GM18907 (cell line): Measurements from ENCODE around the gene CRIM1.

Source experiments
- ATAC-seq: cut with Tn5 transposase; IDR thresholded peaks from one replicate; pipeline ENCODE4 v1.9.1; 2021; ENCODE audit warnings: mild to moderate bottlenecking, moderate library complexity; ENCODE audit not compliant: unreplicated experiment

The CRIM1 gene

DNA sequence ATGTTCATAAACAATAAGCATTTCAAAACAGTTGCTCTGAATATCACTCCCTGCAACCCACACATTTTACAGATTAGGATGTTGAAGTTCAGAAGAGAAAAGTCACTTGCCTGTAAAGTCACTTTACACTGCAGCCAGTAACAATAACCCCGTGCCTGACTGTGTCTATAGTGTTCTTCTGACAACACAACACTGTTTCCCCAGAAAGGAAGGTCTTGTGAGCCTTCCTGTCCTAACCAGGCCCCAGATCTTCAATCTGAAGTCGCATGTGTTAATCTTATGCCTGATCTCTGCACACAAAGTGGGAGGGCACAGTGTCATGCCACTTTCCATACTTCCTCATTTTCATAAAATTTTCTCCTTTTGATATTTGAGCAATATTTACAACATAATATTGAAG is 122.2 kb downstream of the CRIM1 start:
- no peak for ATAC-seq

DNA sequence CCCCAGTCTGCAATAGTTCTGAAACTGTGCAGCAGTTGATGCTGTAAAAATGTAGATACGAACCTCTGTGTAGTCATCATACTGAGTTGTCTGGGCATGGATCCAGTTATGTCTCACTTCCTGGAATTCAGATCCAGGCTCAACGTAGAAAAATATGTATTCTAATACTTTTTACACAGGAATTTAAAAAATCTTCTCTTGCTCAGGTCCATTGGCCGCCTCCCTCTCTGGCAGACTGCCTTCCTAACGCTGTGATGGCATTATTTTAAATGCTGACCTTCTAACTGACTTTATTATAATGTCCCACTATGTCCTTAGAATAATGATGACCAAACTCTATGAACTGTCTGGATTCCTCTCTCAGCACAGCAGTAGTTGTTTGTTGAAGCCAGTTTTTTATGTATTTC is 122.8 kb downstream of the CRIM1 start:
- no peak for ATAC-seq

DNA sequence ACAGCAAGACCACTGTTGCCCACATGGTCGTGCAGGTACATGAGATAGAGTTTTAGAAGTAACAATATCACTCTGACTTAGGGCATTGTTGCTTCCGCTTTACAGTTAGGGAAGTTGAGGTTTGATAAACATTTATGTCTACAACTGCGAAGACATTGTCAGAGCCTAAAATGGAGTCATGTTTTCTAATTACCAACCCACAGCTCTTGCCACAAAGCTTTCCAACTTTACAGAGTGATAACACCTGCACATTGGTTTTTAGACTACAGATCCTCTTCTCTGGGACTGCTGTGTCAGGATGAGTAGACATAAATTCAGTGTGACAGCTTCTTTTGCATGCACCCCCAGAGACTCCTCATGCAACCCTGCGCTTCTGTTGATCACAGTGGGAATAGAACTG is 123.4 kb downstream of the CRIM1 start:
- no peak for ATAC-seq

DNA sequence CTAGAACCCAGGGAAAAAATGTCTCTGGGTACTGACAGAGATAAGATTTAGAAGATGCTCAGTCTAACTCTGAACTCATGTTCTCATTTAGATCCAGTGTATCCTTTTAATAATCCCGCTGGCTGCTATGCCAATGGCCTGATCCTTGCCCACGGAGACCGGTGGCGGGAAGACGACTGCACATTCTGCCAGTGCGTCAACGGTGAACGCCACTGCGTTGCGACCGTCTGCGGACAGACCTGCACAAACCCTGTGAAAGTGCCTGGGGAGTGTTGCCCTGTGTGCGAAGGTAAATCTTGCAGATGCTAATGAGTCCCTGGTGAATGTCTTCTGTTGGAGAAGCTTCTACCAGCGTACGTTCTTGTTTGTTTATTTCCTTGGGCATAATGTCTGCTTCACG is 123.8 kb downstream of the CRIM1 start:
- no peak for ATAC-seq

DNA sequence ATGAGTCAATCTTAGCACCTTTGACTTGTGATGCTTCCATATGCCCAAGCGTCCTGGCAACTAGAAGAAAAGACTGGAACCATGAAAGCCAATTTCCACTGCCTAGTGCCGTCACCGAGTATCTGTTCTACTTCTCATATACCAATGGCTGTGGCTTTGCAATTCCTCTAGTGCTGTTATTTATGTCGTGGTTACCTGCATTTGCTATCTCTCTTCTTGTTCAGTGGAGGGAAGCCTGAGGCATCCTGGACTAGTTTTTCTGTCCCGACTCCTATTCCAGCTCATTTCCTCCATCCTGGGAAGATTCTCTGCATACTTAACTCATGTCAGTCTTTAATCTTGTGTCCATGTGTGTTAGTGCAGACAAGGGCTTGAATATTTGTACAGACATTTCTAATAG is 124.5 kb downstream of the CRIM1 start:
- no peak for ATAC-seq

DNA sequence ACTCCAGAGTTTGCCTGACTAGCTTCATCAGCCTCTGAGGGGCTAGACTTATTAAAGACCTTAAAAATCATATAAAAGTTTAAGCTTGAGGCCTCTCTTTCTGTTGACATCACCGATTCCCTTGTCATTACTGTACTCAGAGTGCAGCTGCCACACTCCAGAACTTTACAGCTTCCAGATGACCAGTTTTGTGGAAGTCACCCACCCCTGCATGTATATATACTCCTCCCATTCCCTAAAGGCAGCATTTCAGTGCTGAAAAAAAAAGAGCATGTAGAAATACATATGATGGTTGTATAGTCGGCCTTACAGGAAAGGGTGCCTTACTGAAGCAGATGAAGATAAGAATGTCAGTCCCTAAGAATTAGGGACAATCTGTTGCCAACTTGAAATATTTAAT is 125.1 kb downstream of the CRIM1 start:
- ATAC-seq: no peak

DNA sequence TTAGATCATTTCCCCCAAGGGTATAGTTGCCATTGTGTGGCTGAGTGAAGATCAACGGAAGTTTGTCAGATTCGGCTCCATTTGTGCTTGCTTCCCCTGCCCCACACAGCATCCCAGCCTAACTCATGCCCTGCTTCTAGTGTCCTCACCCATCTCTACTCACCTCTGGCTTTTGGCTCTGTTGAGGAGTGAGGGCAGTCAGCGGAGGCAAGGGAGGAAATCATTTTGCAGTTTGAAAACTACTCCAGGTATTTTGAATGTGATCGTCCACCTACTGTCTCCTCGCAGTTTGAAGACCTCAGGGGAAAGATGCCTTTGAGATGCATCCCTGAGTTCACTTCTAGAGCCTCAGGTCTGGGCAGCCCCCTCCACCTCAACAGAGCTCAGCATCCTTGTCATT is 126.1 kb downstream of the CRIM1 start:
- no peak for ATAC-seq

DNA sequence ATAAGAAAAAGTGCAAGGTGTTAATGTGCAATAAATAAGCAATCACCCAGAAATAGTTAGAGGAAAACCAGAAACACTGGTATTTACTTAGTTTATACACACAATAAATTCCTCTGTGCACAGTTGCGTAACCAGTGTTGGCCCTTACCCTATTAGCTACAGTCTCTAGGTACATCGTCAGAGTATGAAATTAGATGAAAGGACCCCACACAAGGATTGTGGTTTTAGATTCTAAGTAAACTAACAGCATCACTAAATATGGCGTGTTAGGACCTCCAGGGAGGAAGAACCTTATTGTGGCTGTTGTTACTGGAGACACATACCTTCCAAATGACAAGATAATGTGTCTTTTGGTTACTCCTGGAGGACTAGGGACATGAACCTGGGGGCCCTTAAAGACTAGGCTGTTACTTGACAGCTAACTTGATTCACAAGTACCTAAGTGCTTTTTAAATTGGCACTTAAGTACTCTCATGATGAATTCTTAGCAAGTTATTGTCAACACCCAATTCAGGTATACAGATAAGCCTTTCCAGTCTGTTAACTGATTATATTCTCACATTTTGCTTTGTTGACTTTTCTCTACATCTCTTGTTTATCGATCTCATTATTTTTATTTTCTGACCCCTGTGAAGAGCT is 127.1 kb downstream of the CRIM1 start:
- no peak for ATAC-seq

DNA sequence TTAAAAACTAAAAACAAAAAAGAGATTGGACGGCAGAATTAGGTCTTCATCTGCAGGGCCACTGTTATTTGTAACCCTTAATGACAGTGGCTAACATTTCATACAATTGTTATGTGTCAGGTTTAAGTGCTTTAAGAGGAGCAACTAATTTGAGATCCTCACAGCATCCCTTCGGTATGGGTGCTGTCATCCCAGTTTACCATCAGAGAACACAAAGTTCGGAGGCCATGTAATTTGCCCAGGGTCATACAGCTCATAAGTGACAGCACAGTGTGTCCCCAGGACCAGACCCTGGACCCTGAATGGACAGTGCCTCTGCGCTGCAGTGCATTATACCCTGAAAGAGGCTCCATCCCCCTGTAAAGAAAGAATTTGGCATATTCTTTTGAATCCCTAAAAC is 127.7 kb downstream of the CRIM1 start:
- no peak for ATAC-seq

DNA sequence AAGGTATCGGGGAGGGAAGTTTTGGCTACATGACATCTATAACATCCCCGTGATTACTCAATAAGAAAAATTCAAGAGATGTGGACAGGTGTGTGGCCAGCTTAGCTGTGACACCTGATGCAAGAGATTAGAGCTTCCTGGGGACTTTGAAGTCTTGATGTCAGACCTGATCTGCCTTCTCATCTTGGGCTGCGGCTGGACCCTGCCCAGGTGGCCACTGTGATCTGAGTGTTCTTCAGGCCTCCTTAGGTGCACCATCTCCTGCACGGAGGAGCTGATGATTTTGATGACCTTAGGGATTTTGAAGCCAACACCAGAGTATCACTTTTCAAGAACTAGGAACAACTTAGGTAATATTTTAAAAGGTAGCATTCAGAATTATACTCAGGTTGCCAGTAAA is 128.9 kb downstream of the CRIM1 start:
- ATAC-seq: no peak

DNA sequence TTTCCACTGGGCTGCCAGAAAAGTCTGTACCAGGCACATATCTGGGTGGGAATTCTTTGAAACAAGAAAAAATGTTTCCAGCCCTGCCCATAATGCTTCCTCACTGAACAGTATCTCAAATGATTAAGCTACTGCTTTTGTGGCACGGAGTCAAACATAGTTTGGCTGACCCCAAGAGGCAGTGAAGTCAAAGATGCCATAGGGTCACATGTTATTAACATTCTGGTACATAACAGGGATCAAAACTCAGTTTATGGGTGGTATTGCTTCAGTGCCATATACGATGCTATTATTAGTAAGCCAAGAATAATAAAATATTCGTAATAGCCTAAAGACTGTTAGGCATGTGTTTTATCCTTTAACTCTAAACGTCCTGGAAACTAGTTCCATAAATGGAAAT is 129.9 kb downstream of the CRIM1 start:
- no peak for ATAC-seq

DNA sequence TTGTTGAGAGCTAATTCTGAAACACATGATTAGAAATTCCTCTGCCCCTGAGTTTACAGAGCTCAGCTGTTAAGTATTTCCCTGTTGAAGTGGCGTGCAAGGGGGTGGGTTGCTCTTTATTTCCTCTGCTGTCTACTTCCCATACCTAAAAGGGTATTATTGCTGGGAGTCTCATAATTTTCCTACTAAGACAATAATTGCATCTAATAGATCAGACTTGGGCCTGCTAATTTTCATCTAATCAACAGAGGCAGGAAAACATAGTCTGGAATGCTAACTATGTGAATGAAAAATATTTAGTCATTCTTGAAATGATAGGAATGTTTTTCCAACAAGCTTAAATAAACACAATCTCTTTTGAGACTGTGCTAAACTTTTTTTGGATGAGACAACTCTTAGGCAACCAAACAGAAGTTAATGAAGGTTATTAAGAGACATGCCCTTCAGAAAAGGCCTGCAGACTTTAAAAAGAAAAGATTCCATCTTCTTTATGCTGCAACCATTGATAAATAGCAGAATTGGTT is 131.0 kb downstream of the CRIM1 start:
- no peak for ATAC-seq

DNA sequence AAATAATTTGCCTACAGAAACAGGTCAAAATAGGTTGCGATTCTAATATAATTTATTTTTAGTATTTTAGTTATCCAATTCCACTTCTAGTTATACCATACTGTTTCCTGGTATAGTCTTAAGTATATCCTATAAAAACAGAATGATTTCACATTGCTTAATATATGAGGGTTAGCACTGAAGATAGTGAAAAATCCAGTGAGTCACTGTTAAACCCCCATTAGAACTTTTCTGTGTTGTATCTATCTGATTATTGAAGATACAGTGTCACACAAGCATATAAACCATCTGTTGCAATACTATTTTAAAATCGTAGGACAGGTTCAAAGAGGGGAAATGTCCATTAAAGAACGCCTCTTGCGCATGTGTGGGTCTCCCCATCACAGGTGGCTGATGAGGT is 132.4 kb downstream of the CRIM1 start:
- ATAC-seq: no peak

DNA sequence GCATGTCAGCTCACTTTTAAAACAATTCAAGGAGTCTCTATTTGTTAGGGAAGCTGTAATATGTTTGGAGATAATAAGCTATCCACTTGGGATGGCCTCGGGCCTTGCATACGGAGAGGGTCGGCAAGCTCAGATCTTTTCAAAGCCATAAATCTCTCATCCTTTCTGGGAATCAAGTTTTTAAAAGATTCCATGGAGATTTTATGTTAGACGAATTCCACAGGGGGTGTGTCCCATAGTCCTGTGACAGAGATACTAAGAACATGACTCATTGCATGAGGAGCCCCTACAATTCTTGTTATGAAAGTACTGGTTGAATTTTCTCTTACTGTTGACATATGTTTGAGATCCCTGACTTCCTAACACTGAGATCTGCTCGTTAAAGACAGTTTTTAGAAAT is 133.7 kb downstream of the CRIM1 start:
- ATAC-seq: no peak

DNA sequence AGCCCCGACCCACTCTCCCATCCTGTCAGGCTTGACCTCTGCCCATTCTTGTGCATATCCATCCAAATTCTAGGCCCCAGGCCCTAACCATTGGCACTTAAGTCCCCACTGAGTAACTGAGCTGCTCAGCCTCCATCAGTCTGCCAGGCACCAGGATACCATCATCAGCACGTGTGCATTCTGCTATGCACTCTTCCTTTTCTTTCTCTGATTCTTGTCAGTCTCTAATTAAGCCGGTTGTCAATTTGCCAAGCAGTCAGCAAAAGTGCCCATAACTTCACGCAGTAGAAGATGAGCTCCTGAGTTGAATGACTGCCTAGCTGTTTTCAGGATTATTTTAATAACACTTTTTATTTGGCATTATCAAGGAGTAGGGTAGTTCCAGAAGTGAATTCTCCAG is 135.2 kb downstream of the CRIM1 start:
- ATAC-seq: no peak

DNA sequence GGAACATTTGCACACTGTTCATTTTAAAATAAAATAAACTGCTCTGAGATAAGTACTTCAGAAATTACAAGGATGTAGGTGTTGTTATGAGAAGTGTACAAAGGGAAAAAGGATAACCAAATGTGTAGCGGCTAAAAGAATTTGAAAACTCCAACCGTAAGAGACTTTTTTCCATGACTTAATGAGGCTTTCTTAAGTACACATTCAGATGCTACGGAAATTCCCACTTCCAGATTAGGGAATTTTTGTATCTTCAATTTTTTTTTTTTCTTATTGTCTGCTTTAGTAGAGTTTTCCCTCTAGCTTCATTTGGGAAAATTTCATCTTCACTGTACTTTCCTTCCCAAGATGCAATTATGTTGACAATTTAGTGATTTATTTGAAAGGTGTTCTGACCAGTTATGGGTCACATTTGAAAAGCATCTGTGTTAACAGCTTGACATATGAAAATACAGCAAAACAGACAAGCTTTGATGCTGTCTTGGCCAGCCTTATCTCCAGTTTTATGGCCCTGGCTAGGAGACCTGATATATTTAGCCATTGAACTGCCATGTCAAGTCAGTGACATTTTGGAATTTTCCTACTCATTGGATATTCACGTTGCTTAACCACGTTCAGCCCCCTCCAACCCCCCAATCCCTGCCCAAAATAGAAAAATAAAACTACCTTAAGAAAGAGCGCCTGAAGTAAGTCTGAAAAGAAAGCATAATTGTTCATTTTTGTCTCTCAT is 136.8 kb downstream of the CRIM1 start:
- no peak for ATAC-seq

DNA sequence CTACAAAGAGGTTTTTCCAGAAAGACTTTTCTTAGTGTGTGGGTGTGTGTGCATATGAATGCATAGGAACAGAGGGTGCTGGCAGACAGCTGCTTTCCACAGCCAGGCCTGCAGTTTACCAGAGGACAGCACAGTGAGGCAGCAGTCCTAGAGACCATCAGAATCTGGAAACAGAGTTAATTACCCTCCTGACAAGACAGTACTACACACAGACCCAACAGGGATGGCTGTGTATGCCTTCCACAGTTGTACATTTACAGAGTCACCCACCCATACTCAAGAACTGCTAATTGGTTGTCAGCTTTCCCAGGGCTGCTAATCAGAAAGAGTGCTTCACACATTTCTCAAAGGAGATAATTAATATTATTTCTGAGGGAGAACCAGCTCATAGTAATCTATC is 137.7 kb downstream of the CRIM1 start:
- no peak for ATAC-seq

DNA sequence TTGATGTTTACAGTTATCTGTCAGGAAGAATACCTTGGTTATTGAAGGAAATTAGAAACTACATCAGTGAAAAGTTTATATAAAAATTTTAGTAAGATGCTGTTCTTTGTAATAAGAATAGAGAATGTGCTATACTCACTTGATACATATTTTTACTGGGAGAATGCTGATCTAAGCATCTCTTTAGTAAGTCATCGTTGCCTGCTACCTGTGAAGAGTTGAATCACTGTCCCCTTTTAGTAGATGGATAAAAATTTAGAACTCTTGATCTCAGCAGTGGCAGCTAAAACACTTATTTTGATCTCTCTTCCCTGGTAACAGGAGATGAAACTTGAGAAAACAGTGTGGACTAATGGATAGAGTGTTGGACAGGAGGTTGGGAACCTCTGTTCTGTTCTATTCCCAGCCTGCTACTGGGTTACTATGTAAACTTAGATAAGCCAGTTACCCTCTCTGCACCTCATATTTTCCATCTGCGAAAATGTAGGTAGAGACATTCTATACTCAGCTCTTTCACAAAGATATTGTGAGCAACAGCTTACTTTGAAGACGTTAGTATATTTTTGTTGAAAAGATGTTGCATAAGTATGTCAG is 142.1 kb downstream of the CRIM1 start:
- no peak for ATAC-seq

DNA sequence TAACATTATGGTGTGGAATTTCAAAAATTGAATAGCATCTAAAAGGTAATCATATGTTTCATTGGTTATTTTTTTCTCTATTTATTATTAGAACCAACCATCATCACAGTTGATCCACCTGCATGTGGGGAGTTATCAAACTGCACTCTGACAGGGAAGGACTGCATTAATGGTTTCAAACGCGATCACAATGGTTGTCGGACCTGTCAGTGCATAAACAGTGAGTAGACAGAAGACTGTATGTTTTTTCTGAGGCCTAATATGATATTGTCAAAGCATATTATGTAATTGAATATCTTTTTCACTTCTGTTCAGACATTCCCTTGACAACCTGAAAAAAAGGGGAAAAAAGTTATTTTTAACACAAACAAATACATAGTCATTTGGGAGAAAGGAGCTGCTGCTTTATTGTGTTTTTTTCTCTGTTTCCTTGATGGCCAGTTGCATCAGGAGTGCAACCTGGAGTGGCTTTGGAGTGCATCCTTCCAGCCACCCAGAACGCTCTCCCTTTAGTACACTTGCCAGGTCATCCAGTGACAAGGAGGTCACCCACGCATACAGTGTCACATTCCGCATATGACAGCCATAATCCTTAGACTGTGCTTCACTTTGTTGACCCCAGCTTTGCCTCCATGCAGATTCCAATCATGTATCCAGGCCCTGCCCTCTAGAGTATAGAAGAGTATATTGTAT is 143.7 kb downstream of the CRIM1 start:
- ATAC-seq: no peak

DNA sequence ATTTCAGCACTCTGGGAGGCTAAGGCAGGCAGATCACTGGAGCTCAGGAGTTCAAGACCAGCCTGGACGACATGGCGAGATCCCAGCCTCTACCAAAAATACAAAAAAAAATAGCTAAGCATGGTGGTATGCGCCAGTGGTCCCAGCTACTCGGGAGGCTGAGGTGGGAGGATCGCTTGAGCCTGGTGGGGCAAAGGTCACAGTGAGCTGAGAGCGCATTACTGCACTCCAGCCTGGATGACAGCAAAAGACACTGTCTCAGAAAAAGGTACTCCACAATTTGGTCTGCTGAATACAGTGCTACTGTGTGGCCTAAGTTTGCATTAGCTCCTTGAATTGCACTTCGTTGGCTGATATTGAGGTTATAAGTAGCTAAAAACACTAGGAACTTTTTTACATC is 144.5 kb downstream of the CRIM1 start:
- ATAC-seq: no peak

DNA sequence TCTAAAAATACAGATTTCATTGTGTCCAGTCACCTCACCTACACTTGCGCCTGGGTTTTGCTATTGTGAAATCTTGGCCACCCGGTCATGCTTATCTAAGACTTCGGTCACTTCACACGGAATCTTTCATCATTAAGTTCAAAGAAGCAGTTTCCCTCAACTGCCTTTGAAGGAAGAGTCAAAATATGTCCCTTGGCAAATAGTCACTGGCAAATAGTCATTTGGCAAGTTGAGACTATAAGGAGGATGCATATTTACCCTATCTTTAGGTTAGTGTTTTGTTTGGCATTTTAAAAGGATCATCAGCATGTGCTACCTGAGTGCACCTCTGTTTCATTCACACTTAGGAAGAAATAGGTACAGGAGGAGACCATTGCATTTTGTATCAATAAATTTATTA is 146.5 kb downstream of the CRIM1 start:
- no peak for ATAC-seq

DNA sequence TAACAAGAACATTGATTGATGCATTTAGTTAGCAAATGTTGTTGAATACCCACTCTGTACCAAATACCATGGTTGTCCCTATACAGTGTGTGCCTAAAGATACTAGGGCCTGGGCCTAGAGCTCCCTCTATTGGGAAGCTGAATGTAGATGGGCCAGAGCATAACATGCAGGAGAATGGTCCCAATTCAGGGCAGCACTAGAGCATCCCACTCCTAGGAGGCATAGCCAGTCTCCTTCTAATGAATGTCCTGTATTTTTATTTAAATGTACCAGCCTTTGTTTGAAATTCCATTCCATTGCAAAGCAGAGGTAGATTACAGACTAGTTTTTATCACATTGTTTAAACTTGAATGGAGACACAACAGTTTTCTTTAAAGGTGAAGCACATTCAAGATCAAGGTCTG is 151.8 kb downstream of the CRIM1 start:
- ATAC-seq: peak; percentile 87
